ENCODE results near the gene SNRNP200. TPM values are rescaled to one million over a fixed set of nuclear protein-coding genes. Genes with fewer than 3 reads are reported as not detected.

SNRNP200 gene
- total RNA-seq (ENCODE audit: unreplicated experiment): 136 TPM
- long read RNA-seq, partial matches to known transcripts: 9 of 18 reads
- long read RNA-seq, other reads (novel, unspliced or antisense): 9 of 18 reads

DNA sequence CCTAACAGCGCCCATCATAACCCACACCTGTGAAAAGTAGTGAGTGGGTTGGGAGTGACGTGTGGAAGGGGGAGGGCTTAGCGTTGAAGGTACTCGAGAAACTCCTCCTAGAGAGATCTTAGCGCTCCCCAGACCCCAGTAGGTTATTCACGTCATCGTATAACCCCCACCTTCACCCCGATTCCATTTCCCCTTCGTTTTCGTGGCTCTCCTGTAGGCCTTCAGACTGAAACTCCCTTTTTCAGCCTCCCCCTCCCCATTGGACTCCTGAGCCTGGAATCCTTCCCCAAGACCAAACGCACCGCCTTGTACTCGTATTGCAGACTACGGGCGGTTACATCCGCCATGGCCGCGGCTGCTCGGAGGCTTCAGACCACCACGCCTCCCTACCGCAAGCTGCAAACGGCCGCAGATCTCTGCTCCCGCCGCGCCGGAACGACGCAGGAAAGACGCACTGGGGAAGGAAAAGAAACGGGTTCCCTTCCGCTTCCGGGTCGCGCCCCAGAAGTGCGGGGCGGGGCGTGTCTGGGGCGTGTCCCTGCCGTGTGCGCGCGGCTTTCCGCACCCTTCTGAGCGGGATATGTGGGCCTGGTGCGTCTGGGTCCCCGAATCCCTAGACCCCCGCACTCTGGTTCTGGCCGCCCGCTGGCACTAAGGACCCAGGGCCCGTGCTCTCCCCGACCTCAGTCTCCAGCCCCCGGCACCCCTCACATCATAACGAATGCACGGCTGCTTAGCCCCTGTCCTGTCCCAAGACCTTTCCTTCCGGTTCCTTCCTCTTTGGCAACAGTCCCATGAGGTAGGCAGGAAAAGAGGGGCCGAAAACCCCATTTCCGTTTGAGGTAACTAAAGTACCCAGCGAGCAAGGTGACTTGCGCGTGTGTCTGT is at the start of gene SNRNP200:
TSS of gene SNRNP200 (minus strand) at position 456 of the 888 bp plus-strand sequence. CDS start at position 347, 109 bp downstream.
- Mint-ChIP-seq H3K4me1 (ENCODE audit: low read depth, unreplicated experiment) (peaks cover 10% of the 10 kb centered on the region), H3K4me3 (ENCODE audit: unreplicated experiment) (peak within 1 kb of the TSS; percentile 99), H3K36me3 (ENCODE audit: unreplicated experiment) (no peaks in the 10 kb centered on the region), H3K9me3 (ENCODE audit: unreplicated experiment) (peaks cover 6% of the 10 kb centered on the region), H3K27ac (ENCODE audit: unreplicated experiment) (peak within 1 kb of the TSS; percentile 93), H3K27me3 (ENCODE audit: unreplicated experiment) (no peaks in the 10 kb centered on the region)
- DNase-seq: peak; percentile 90
- TF ChIP-seq, protein P1, sequence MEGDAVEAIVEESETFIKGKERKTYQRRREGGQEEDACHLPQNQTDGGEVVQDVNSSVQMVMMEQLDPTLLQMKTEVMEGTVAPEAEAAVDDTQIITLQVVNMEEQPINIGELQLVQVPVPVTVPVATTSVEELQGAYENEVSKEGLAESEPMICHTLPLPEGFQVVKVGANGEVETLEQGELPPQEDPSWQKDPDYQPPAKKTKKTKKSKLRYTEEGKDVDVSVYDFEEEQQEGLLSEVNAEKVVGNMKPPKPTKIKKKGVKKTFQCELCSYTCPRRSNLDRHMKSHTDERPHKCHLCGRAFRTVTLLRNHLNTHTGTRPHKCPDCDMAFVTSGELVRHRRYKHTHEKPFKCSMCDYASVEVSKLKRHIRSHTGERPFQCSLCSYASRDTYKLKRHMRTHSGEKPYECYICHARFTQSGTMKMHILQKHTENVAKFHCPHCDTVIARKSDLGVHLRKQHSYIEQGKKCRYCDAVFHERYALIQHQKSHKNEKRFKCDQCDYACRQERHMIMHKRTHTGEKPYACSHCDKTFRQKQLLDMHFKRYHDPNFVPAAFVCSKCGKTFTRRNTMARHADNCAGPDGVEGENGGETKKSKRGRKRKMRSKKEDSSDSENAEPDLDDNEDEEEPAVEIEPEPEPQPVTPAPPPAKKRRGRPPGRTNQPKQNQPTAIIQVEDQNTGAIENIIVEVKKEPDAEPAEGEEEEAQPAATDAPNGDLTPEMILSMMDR (IDR thresholded peaks at IDR 0.05; ENCODE audit: partially characterized antibody, unreplicated experiment): no peak

DNA sequence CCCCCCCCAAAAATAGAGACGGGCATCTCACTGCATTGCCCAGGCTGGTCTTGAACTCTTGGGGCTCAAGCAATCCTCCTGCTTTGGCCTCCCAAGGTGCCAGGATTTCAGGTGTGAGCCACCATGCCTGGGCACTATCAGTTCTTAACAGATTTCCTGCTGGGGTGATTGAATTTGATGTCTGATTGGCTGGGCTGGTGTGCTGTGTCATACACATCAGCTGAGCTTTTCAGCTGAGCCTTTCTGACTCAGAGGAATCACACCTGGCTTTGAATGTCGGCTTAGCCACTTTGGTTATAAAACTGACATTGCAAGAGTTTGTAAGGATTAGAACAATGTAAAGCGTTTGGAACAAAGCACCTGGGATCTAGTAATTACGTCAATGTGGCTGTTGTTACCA is 49.1 kb upstream of the SNRNP200 start:
- DNase-seq: no peak
- no peak overlapping the region for H3K4me3 Mint-ChIP-seq (ENCODE audit: unreplicated experiment)
- H3K4me1 Mint-ChIP-seq (ENCODE audit: low read depth, unreplicated experiment): no peaks in the 10 kb centered on the region
- H3K36me3 Mint-ChIP-seq (ENCODE audit: unreplicated experiment): no peaks in the 10 kb centered on the region
- TF ChIP-seq, protein P1 (IDR thresholded peaks at IDR 0.05; ENCODE audit: partially characterized antibody, unreplicated experiment): no peak
- peaks cover 4% of the 10 kb centered on the region for H3K27me3 Mint-ChIP-seq (ENCODE audit: unreplicated experiment)
- H3K9me3 Mint-ChIP-seq (ENCODE audit: unreplicated experiment): no peaks in the 10 kb centered on the region
- no peak overlapping the region for H3K27ac Mint-ChIP-seq (ENCODE audit: unreplicated experiment)

GRCh38 chr2:96353606-96354101 is 48.3 kb upstream of the SNRNP200 start:
- TF ChIP-seq, protein P1 (IDR thresholded peaks at IDR 0.05; ENCODE audit: partially characterized antibody, unreplicated experiment): no peak
- H3K9me3 Mint-ChIP-seq (ENCODE audit: unreplicated experiment): no peaks in the 10 kb centered on the region
- no peak for DNase-seq
- peaks cover 4% of the 10 kb centered on the region for H3K27me3 Mint-ChIP-seq (ENCODE audit: unreplicated experiment)
- H3K36me3 Mint-ChIP-seq (ENCODE audit: unreplicated experiment): no peaks in the 10 kb centered on the region
- H3K4me3 Mint-ChIP-seq (ENCODE audit: unreplicated experiment): no peak overlapping the region
- H3K27ac Mint-ChIP-seq (ENCODE audit: unreplicated experiment): no peak overlapping the region
- H3K4me1 Mint-ChIP-seq (ENCODE audit: low read depth, unreplicated experiment): no peaks in the 10 kb centered on the region

GRCh38 chr2:96353032-96353561 is 47.8 kb upstream of the SNRNP200 start:
- DNase-seq: no peak
- no peak overlapping the region for H3K27ac Mint-ChIP-seq (ENCODE audit: unreplicated experiment)
- H3K27me3 Mint-ChIP-seq (ENCODE audit: unreplicated experiment): peaks cover 4% of the 10 kb centered on the region
- H3K36me3 Mint-ChIP-seq (ENCODE audit: unreplicated experiment): no peaks in the 10 kb centered on the region
- no peaks in the 10 kb centered on the region for H3K4me1 Mint-ChIP-seq (ENCODE audit: low read depth, unreplicated experiment)
- no peaks in the 10 kb centered on the region for H3K9me3 Mint-ChIP-seq (ENCODE audit: unreplicated experiment)
- TF ChIP-seq, protein P1 (IDR thresholded peaks at IDR 0.05; ENCODE audit: partially characterized antibody, unreplicated experiment): no peak
- no peak overlapping the region for H3K4me3 Mint-ChIP-seq (ENCODE audit: unreplicated experiment)
